Keratinocyte (primary cell): Measurements from ENCODE around the gene RMC1. TPM values are rescaled to one million over a fixed set of nuclear protein-coding genes. Genes with fewer than 3 reads are reported as not detected.

Experiments
- DNase-seq: peaks from one replicate; pipeline ENCODE4 v3.0.0-alpha.2; 2011; ENCODE audit warnings: low read depth, missing footprints, low spot score
- FAIRE-seq: peaks from 2 replicates; lab custom pipeline; 2011; peaks lifted over from hg19 to GRCh38; lab: Jason Lieb, UNC
- H2AFZ ChIP-seq: 2 replicates; pipeline ENCODE4 v1.6.0; 2012; ENCODE audit warnings: low read length, control low read depth, inconsistent platforms; ENCODE audit not compliant: control insufficient read depth
- H3K27ac ChIP-seq: 2 replicates; pipeline ENCODE4 v1.5.1; 2011; ENCODE audit warnings: low read length; ENCODE audit not compliant: control insufficient read depth, insufficient read depth
- H3K27me3 ChIP-seq: 3 replicates; pipeline ENCODE4 v1.6.0; 2011; ENCODE audit warnings: low read length; ENCODE audit not compliant: control insufficient read depth, insufficient read depth; ENCODE audit errors: extremely low read depth
- H3K36me3 ChIP-seq, 2 experiments: 2 replicates in 1 of 2; 3 replicates in 1 of 2; pipeline ENCODE4 v1.5.1; 2011; ENCODE audit warnings: low read length in 2 of 2, mild to moderate bottlenecking in 1 of 2; ENCODE audit not compliant: control insufficient read depth in 2 of 2, insufficient read depth in 2 of 2; ENCODE audit errors: extremely low read depth in 1 of 2
- H3K4me1 ChIP-seq: 3 replicates; pipeline ENCODE4 v1.5.1; 2011; ENCODE audit warnings: low read length; ENCODE audit not compliant: control insufficient read depth, insufficient read depth; ENCODE audit errors: extremely low read depth
- H3K4me2 ChIP-seq: 3 replicates; pipeline ENCODE4 v1.6.0; 2011; ENCODE audit warnings: low read depth, low read length; ENCODE audit not compliant: control insufficient read depth, insufficient read depth; ENCODE audit errors: extremely low read depth
- H3K4me3 ChIP-seq, 3 experiments: fragments of 200-600 bp in 1 of 3; sonication (generic) in 1 of 3; 2 replicates in 2 of 3; 3 replicates in 1 of 3; pipeline ENCODE4 v1.5.1; 2011 to 2016; ENCODE audit warnings: low read length in 3 of 3, mild to moderate bottlenecking in 3 of 3, control low read depth in 2 of 3, inconsistent platforms in 1 of 3, low read depth in 1 of 3, mixed read lengths in 1 of 3, mixed run types in 1 of 3, moderate library complexity in 1 of 3; ENCODE audit not compliant: control insufficient read depth in 2 of 3, insufficient read depth in 2 of 3; ENCODE audit errors: extremely low read depth in 1 of 3
- H3K79me2 ChIP-seq: 2 replicates; pipeline ENCODE4 v1.6.0; 2012; ENCODE audit warnings: low read length; ENCODE audit not compliant: control insufficient read depth, insufficient read depth
- H3K9ac ChIP-seq: 3 replicates; pipeline ENCODE4 v1.6.0; 2011; ENCODE audit warnings: low read length; ENCODE audit not compliant: control insufficient read depth, insufficient read depth; ENCODE audit errors: extremely low read depth
- H3K9me1 ChIP-seq: 3 replicates; pipeline ENCODE4 v1.6.0; 2011; ENCODE audit warnings: low read length; ENCODE audit not compliant: control insufficient read depth, insufficient read depth; ENCODE audit errors: extremely low read depth
- H3K9me3 ChIP-seq: 2 replicates; pipeline ENCODE4 v1.5.1; 2012; ENCODE audit warnings: low read depth, low read length; ENCODE audit not compliant: control insufficient read depth
- H4K20me1 ChIP-seq: 3 replicates; pipeline ENCODE4 v1.6.0; 2011; ENCODE audit warnings: low read length; ENCODE audit not compliant: control insufficient read depth, insufficient read depth; ENCODE audit errors: extremely low read depth
- EZH2 ChIP-seq: IDR thresholded peaks from one replicate; pipeline ENCODE4 v1.6.1; 2012; ENCODE audit warnings: inconsistent platforms, mild to moderate bottlenecking, low read length, moderate library complexity
- dilution Hi-C: fragments of 300-500 bp; cut with MboI; formaldehyde crosslinking; loops from one replicate; pipeline ENCODE4 v1.7.0; 2020; ENCODE audit warnings: low sequenced_read_pairs; ENCODE audit not compliant: extremely low pct_ligation_motif_present
- polyA plus RNA-seq, 5 experiments: library from polyadenylated mRNA; depleted of rRNA in 3 of 5; stranded (reverse) in 3 of 5; stranded (forward) in 1 of 5; unstranded in 1 of 5; fragments of >200 nt; gene quantifications; 1 replicate in 1 of 5; 2 replicates in 3 of 5; 3 replicates in 1 of 5; pipeline versions ENCODE4 v1.2.1 to v1.2.3, GENCODE V29; 2011 to 2012; ENCODE audit warnings: missing spikeins in 2 of 5, low read depth in 1 of 5, low replicate concordance in 1 of 5
- TF ChIP-seq, protein P1 (sequence below), 3 experiments: IDR thresholded peaks in 1 of 3; conservative IDR thresholded peaks in 1 of 3; optimal IDR thresholded peaks in 1 of 3; 2 replicates in 2 of 3; 3 replicates in 1 of 3; pipeline versions ENCODE3 to v1.5.1; 2011; ENCODE audit warnings: low read length in 3 of 3, mild to moderate bottlenecking in 3 of 3, moderate library complexity in 2 of 3, control low read depth in 1 of 3, inconsistent platforms in 1 of 3; ENCODE audit not compliant: insufficient read depth in 2 of 3; ENCODE audit errors: extremely low read depth in 1 of 3

RMC1 gene
- polyA plus RNA-seq, 1 donor (not counting 4 experiments of a cell fraction or from before 2014, with no cell fraction given): 26.4 TPM

DNA sequence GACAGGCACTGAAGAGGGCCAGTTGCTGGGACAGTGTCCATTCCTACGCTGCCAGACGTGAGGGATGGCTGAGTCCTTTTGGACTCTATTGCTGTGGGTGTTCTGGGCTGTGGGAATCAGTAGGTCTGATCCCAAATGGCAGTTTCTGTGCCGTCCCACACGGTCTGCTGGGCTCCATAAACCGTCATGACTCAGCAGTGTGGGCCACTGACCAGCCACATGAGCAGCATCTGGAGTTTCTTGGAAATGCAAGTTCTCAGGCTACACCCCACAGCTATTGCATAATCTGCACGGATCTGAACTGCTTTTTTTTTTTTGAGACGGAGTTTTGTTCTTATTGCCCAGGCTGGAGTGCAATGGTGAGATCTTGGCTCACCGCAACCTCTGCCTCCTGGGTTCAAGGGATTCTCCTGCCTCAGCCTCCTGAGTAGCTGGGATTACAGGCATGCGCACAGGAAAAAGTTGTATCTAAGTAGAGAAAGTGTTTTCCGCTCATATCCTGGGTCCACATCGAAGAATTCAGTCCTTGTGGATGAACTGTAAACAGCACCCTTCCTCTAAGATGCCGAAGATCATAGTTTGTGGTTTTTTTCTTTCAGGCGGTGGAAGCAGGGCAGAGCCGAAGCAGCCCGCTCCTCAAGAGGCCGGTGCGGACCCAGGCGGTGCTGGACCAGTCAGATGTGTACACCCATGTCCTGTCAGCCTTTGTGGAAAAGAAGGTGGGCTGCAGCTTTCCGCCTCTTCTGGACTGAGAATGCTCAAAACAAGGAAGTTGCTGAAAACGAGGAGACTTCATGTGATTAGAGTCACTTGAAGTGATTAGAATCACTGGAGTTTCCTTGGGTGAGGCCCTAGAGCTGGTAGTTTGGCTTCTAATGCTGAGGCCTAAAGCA lies 25.5 kb downstream of the RMC1 start:
- H3K9me1 ChIP-seq: no peaks in the 10 kb centered on the region
- DNase-seq (no peak), FAIRE-seq (no peak)
- H3K4me2 ChIP-seq: no peak overlapping the region
- H3K27ac ChIP-seq: peak overlapping the region; percentile 43
- H3K9me3 ChIP-seq: no peaks in the 10 kb centered on the region
- dilution Hi-C loops: no loop called here
- TF ChIP-seq EZH2: no peak
- TF ChIP-seq, protein P1, sequence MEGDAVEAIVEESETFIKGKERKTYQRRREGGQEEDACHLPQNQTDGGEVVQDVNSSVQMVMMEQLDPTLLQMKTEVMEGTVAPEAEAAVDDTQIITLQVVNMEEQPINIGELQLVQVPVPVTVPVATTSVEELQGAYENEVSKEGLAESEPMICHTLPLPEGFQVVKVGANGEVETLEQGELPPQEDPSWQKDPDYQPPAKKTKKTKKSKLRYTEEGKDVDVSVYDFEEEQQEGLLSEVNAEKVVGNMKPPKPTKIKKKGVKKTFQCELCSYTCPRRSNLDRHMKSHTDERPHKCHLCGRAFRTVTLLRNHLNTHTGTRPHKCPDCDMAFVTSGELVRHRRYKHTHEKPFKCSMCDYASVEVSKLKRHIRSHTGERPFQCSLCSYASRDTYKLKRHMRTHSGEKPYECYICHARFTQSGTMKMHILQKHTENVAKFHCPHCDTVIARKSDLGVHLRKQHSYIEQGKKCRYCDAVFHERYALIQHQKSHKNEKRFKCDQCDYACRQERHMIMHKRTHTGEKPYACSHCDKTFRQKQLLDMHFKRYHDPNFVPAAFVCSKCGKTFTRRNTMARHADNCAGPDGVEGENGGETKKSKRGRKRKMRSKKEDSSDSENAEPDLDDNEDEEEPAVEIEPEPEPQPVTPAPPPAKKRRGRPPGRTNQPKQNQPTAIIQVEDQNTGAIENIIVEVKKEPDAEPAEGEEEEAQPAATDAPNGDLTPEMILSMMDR (optimal IDR thresholded peaks at IDR 0.05 in 1 of 3, IDR thresholded peaks at IDR 0.05 in 1 of 3, conservative IDR thresholded peaks at IDR 0.05 in 1 of 3; ENCODE audit: extremely low read depth in 1 of 3, insufficient read depth in 2 of 3, low read length in 3 of 3): no peak
- H3K79me2 ChIP-seq: no peaks in the 10 kb centered on the region
- no peak overlapping the region for H2AFZ ChIP-seq
- H3K36me3 ChIP-seq: peaks cover 34 to 56% of the 10 kb centered on the region in 2 experiments
- no peak overlapping the region for H3K4me3 ChIP-seq
- peaks cover 4% of the 10 kb centered on the region for H4K20me1 ChIP-seq
- no peak overlapping the region for H3K9ac ChIP-seq
- H3K4me1 ChIP-seq: peaks cover 12% of the 10 kb centered on the region
- H3K27me3 ChIP-seq: no peaks in the 10 kb centered on the region

DNA sequence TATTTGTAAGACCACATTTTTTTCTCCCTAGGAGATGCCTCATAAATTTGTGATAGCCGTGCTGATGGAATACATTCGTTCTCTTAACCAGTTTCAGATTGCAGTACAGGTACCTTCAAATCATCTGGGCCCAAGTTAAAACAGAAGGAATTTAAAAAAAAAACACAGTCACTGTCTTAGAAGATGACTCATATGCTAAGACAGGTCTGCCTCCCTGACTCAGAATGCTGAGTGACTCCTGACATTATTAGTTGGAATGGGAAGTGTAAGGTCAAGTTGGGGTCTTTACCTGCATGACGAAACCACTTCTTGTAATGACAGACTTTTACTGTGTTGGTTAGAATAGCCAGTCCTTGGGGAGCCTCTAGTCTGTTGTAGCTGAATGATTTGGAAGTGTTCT lies 26.3 kb downstream of the RMC1 start:
- peaks cover 12% of the 10 kb centered on the region for H3K4me1 ChIP-seq
- no peaks in the 10 kb centered on the region for H3K9me1 ChIP-seq
- FAIRE-seq (peak; percentile 93), DNase-seq (peak; percentile 66)
- H3K4me3 ChIP-seq: no peak overlapping the region
- no peak overlapping the region for H3K4me2 ChIP-seq
- H3K36me3 ChIP-seq: peaks cover 37 to 57% of the 10 kb centered on the region in 2 experiments
- dilution Hi-C loops: no loop called here
- no peaks in the 10 kb centered on the region for H3K9me3 ChIP-seq
- no peak for TF ChIP-seq EZH2
- no peak overlapping the region for H2AFZ ChIP-seq
- no peak overlapping the region for H3K9ac ChIP-seq
- no peaks in the 10 kb centered on the region for H3K79me2 ChIP-seq
- H3K27ac ChIP-seq: peak overlapping the region; percentile 43
- H4K20me1 ChIP-seq: peaks cover 4% of the 10 kb centered on the region
- H3K27me3 ChIP-seq: no peaks in the 10 kb centered on the region
